ENCODE data around the gene GYPE. TPM values are rescaled to one million over a fixed set of nuclear protein-coding genes. Genes with fewer than 3 reads are reported as not detected.
"Not testable (repeated sequence)": the region's sequence is repeated elsewhere in the genome, so short reads cannot be mapped to it uniquely, and the experiment has no call there.

Gene GYPE
- under 1 TPM in 1 of 4 donors, not detected in 3; 0.19 TPM for total RNA-seq

DNA sequence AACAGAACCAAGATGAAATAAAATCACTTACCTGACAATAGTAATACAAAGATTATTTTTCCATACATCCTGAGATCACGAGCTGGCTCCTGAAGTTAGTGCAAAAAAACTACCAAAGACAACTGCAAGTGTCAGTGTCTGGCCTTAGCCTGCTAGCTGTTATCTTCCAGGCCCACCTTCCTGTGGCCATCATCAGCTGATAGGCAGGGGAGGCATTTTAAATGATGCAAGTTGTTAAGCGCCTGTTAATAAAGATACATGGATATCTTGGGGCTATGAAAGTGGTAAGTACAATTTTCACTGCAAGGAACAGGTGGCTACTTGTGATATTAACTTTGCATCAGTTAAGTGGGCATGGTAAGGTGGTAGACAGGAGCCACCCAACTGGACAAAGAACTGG lies at the start of gene GYPE:
Gene GYPE, minus strand, starts transcription at position 120 of the 400 bp plus-strand sequence. Its CDS starts 52 bp downstream, at position 68.
- 82 to 84% methylated on average over 2 of the region's 2 CpGs for WGBS, 2 donors
- intact Hi-C loops (cut with DNase I; ENCODE audit: low total_unique reads); DNase-seq (ENCODE audit: low spot score in 2 of 2); H3K4me3 ChIP-seq (ENCODE audit: low read depth, poor library complexity, severe bottlenecking): not testable (repeated sequence)

DNA sequence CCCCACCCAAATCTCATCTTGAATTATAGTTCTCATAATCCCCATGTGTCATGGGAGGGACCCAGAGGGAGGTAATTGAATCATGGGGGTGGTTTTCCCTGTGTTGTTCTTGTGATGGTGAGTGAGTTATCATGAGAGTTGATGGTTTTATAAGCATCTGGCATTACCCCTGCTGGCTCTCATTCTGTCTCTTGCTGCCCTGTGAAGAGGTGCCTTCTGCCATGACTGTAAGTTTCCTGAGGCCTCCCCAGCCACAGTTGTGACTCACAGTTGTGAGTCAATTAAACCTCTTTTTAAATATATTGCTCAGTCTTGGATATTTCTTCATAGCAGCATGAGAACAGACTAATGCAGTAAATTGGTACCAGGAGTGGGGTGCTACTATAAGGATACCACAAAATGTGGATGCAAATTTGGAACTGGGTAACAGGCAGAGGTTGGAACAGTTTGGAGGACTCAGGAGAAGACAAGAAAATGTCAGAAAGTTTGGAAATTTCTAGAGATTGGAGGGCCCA lies 46.2 kb upstream of the GYPE start:
- H3K4me3 ChIP-seq (ENCODE audit: low read depth, poor library complexity, severe bottlenecking); DNase-seq (ENCODE audit: low spot score in 2 of 2); intact Hi-C loops (cut with DNase I; ENCODE audit: low total_unique reads): not testable (repeated sequence)

DNA sequence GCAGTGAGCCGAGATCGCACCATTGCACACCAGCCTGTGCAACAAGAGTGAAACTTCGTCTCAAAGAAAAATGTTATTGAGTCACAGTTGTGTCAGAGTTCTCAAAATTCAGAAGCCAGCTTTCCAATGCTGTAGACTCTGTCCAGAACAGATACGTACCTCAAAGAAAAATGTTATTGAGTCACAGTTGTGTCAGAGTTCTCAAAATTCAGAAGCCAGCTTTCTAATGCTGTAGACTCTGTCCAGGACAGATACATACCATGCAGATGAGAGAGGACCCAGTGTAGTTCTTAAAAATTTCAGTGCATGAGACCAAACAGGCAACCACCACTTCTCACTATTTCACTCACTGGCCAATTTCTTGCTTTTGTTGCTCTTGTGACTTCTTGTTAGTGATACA lies 45.6 kb upstream of the GYPE start:
- DNase-seq (ENCODE audit: low spot score in 2 of 2); H3K4me3 ChIP-seq (ENCODE audit: low read depth, poor library complexity, severe bottlenecking); intact Hi-C loops (cut with DNase I; ENCODE audit: low total_unique reads): not testable (repeated sequence)
- WGBS, 2 donors = 92 to 93% methylated on average over 4 of the region's 4 CpGs

DNA sequence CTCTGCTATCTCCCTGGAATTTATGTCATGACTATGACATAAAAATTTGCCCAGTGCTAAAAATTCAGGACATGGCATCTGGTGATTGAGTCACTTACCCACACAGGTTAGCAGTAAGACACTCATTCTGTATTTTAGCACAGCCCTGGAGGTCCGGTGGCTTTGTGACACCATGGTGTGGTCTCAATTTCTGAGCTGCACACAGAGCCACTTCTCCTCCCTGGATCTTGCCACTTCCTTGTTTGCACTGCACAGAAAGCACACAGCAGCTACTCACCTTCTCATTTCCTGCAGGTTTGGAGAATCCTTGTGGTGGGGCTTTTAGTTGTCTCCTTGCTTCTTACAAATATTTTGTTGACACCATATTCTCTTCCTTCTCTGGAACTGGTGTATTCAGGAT lies 44.8 kb upstream of the GYPE start:
- intact Hi-C loops (cut with DNase I; ENCODE audit: low total_unique reads); H3K4me3 ChIP-seq (ENCODE audit: low read depth, poor library complexity, severe bottlenecking); DNase-seq (ENCODE audit: low spot score in 2 of 2): not testable (repeated sequence)
- 33 to 46% methylated on average over 1 of the region's 1 CpG for WGBS, 2 donors

DNA sequence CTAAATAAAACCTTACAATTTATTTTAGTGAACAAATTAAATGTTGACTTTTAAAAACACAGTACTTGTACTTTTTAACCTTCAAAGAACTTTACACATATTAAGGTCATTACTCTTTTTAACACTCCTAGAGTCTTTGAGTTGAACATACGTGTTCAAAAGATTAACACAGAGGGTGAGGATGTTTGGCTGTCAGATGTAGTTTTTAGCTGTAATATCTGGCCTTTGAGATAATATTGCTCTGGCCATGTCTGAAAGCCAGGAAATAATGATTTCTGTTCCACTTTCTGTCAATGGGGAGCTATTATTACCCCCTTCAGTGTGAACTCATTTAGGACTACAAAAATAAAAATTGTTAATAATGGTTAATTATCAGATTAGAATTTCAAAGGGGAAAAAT lies 42.1 kb upstream of the GYPE start:
- DNase-seq (ENCODE audit: low spot score in 2 of 2); H3K4me3 ChIP-seq (ENCODE audit: low read depth, poor library complexity, severe bottlenecking); intact Hi-C loops (cut with DNase I; ENCODE audit: low total_unique reads): not testable (repeated sequence)
- WGBS, 2 donors = 35 to 50% methylated on average over 1 of the region's 1 CpG

DNA sequence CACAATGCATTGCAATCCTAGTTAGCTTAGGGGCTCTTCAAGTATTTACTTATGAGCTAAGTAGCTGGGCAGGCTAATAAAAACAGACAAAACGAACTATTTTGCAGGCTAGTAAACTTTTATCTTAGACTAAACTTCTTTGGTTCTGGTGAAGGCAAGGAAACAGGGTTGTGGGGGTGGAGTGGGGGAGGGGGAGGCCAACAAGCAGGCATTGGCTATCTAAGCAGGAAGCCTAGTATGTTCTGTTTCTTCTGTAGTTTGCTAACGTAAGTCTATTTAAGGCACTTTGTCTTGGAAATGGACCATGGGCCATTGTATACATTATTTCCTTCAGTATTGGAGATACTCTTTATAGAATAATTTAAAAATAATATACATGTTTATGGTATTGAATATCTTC lies 35.3 kb upstream of the GYPE start:
- 69 to 75% methylated on average over 2 of the region's 2 CpGs for WGBS, 2 donors
- H3K4me3 ChIP-seq (ENCODE audit: low read depth, poor library complexity, severe bottlenecking); intact Hi-C loops (cut with DNase I; ENCODE audit: low total_unique reads); DNase-seq (ENCODE audit: low spot score in 2 of 2): not testable (repeated sequence)

DNA sequence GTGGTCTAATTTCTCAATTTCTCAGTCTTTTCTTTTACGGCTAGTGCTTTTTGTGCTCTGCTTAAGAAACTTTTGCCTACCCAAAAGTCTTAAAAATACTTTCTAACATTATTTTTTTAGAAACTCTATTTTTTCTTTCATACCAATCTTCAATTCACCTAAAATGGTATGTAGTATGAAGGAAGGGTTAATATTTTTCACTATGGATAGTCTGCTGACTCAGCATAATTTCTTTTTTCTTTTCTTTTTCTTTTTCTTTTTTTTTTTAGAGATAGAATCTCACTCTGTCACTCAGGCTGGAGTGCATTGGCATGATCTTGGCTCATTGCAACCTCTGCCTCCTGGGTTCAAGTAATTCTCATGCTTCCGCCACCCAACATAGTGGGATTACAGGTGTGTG lies 34.2 kb upstream of the GYPE start:
- DNase-seq (ENCODE audit: low spot score in 2 of 2) = no peak
- no peak overlapping the region for H3K4me3 ChIP-seq (ENCODE audit: low read depth, poor library complexity, severe bottlenecking)
- WGBS, 2 donors = 96 to 100% methylated on average over 2 of the region's 2 CpGs
- no peak for TF ChIP-seq POLR2A (IDR thresholded peaks at IDR 0.05)
- TF ChIP-seq, protein P1, sequence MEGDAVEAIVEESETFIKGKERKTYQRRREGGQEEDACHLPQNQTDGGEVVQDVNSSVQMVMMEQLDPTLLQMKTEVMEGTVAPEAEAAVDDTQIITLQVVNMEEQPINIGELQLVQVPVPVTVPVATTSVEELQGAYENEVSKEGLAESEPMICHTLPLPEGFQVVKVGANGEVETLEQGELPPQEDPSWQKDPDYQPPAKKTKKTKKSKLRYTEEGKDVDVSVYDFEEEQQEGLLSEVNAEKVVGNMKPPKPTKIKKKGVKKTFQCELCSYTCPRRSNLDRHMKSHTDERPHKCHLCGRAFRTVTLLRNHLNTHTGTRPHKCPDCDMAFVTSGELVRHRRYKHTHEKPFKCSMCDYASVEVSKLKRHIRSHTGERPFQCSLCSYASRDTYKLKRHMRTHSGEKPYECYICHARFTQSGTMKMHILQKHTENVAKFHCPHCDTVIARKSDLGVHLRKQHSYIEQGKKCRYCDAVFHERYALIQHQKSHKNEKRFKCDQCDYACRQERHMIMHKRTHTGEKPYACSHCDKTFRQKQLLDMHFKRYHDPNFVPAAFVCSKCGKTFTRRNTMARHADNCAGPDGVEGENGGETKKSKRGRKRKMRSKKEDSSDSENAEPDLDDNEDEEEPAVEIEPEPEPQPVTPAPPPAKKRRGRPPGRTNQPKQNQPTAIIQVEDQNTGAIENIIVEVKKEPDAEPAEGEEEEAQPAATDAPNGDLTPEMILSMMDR (IDR thresholded peaks at IDR 0.05) = no peak
- intact Hi-C loops (cut with DNase I; ENCODE audit: low total_unique reads) = no loop called here

DNA sequence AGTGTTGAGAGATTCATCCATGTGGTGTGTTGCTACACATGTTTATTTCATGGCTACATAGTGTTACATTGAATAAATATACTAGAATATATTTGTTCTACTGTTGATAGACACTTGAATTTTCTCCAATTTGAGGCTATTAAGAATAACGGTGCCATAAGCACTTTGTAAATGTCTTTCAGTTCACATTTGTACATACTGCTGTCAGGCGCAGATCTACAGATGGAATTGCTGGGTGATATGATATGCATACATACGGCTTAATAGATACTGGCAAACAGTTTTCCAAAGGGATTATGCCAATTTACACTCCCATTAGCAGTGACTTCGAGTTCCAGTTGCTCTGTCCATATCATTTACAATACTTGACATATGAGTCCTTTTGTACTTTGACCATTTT lies 33.5 kb upstream of the GYPE start:
- 86 to 93% methylated on average over 4 of the region's 4 CpGs for WGBS, 2 donors
- intact Hi-C loops (cut with DNase I; ENCODE audit: low total_unique reads); H3K4me3 ChIP-seq (ENCODE audit: low read depth, poor library complexity, severe bottlenecking); DNase-seq (ENCODE audit: low spot score in 2 of 2): not testable (repeated sequence)

DNA sequence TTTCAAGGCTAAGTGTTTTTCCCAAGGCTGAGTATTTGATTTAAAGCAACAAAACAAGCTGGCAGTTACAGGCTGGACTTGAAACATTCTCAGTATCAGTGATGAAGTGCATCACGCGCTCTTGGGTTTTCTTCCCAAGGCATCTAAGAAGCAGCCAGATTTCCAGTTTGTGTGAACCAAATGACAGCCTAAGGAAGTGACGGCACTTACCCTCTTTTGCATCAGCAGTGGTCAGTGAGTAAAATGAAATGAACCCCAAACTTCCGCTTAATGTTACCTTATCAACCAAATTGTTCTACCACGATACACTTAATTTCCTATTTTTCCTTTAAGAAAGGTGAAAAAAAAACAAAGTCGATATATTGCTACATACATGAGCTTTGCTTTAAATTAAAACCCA lies 15.8 kb upstream of the GYPE start:
- no peak for DNase-seq (ENCODE audit: low spot score in 2 of 2)

DNA sequence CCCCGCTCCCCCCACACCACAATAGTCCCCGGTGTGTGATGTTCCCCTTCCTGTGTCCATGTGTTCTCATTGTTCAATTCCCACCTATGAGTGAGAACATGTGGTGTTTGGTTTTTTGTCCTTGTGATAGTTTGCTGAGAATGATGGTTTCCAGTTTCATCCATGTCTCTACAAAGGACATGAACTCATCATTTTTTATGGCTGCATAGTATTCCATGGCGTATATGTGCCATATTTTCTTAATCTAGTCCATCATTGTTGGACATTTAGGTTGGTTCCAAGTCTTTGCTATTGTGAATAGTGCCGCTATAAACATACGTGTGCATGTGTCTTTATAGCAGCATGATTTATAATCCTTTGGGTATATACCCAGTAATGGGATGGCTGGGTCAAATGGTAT lies 11.1 kb upstream of the GYPE start:
- WGBS, 2 donors = 94 to 97% methylated on average over 5 of the region's 5 CpGs
- H3K4me3 ChIP-seq (ENCODE audit: low read depth, poor library complexity, severe bottlenecking); DNase-seq (ENCODE audit: low spot score in 2 of 2); intact Hi-C loops (cut with DNase I; ENCODE audit: low total_unique reads): not testable (repeated sequence)

More for the DNA sequence above, 15.8 kb upstream of the GYPE start:
- intact Hi-C loops (cut with DNase I; ENCODE audit: low total_unique reads) = no loop called here
- H3K4me3 ChIP-seq (ENCODE audit: low read depth, poor library complexity, severe bottlenecking) = no peak overlapping the region
- WGBS, 2 donors = 78 to 81% methylated on average over 6 of the region's 6 CpGs
- no peak for TF ChIP-seq POLR2A (IDR thresholded peaks at IDR 0.05)
- TF ChIP-seq, protein P1 (IDR thresholded peaks at IDR 0.05) = no peak

DNA sequence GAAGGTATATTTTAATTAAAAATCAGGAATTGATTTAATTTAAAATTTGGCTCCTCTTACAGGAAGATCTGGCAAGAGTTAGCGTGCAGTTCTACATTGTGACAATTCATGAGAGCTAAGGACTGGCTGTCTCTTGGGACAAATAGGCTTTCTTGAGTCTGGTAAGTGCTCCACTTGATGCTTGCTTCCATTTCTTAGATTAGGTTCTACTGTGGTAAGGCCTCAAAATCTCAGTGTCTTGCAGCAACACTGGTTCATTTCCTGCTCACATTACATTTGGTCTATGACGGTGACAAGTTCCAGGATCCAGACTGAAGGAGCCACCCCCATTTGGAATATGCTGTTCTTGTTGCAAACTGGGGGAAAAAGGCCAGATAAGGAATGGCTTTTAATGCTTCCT lies 7.1 kb upstream of the GYPE start:
- H3K4me3 ChIP-seq (ENCODE audit: low read depth, poor library complexity, severe bottlenecking); intact Hi-C loops (cut with DNase I; ENCODE audit: low total_unique reads); DNase-seq (ENCODE audit: low spot score in 2 of 2): not testable (repeated sequence)
- WGBS, 2 donors = 56 to 70% methylated on average over 2 of the region's 2 CpGs

DNA sequence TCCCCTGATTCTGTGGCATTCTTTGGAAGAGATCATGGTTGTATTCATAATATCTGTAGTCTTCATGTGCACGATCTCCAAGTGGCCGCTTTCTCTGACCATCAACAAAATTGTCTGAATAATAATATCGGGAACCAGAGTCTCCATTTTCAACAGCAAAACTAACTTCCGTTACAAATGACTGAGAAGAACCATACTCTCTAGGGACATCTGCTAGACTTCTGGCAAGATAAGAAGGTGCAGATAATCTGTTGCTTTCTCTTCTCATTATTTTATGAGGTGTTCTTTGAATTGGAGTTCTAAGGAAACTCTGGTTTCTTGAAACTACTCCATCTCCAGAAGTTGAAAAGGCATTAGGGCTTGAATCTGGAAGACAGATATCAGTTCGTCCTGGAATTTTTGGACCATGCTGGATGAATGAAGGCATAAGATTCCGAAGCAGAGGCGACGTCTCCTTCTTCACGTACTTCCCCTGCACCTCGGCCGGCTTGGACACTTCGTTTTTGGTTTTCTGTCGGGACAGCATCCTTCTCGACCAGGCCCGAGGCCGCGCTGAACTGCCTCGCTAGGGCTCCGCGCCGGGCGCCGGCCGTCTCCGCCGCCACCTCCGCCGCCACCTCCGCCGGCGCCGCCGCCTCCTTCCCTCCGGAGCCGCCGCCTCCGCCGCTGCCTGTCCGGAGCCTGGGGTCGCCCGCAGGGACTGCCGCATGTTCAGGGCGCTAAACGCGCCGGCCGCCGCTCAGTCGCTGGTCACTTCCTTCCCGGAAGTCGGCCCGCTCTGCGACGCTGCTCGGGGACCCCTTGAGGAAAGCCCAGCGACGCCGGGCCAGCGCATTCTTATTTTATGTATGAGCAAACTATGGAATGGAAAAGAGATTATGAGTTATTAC lies 6.4 kb upstream of the GYPE start:
- intact Hi-C loops (cut with DNase I; ENCODE audit: low total_unique reads) = not testable (repeated sequence)
- peak in 1 of 2 donors; percentile 87 for DNase-seq (ENCODE audit: low spot score in 2 of 2)

DNA sequence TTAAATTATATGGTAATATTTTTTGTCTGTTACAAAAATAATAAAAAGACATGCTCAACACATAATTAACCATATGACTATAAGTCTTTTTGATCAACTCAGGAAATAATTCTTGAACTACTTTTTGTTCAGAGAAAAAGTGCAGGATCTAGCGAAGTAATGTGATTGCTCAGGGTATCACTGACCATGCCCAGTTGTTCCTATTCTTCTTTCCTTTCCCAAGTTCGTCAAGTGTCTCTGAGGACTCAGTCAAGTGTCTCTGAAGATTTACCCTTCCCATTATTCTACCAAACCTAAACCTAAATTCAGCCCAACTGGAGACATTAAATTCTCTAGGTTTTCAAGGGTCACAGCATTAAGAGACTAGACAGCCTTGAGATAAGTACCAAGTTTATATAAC lies 5.5 kb upstream of the GYPE start:
- H3K4me3 ChIP-seq (ENCODE audit: low read depth, poor library complexity, severe bottlenecking); intact Hi-C loops (cut with DNase I; ENCODE audit: low total_unique reads); DNase-seq (ENCODE audit: low spot score in 2 of 2): not testable (repeated sequence)
- WGBS, 2 donors = 59 to 70% methylated on average over 2 of the region's 2 CpGs

More for the DNA sequence above, 6.4 kb upstream of the GYPE start:
- peak overlapping the region; percentile 25 for H3K4me3 ChIP-seq (ENCODE audit: low read depth, poor library complexity, severe bottlenecking)
- 33 to 57% methylated on average over 58 to 59 of the region's 59 CpGs for WGBS, 2 donors

Data from lower leg skin (tissue), 4 donors.